Gastrocnemius medialis (tissue), 4 donors: ENCODE results near the gene IST1.

ENCODE experiments used
- POLR2A ChIP-seq, 2 donors: fragments of 450-650 bp; IDR thresholded peaks; one replicate each; pipeline ENCODE4 v1.6.1; 2017; ENCODE audit warnings: antibody characterized with exemption in 2 of 2, mild to moderate bottlenecking in 2 of 2, moderate library complexity in 2 of 2
- TF ChIP-seq, protein P1 (sequence below), 5 experiments: fragments of 450-650 bp in 3 of 5; fragments of 200-600 bp in 2 of 5; sonication (generic) in 2 of 5; IDR thresholded peaks in 4 of 5; conservative IDR thresholded peaks in 1 of 5; 1 replicate in 4 of 5; 2 replicates in 1 of 5; pipeline ENCODE4 v1.5.1; 2016 to 2019; ENCODE audit warnings: antibody characterized with exemption in 5 of 5, mild to moderate bottlenecking in 3 of 5, moderate library complexity in 3 of 5

DNA sequence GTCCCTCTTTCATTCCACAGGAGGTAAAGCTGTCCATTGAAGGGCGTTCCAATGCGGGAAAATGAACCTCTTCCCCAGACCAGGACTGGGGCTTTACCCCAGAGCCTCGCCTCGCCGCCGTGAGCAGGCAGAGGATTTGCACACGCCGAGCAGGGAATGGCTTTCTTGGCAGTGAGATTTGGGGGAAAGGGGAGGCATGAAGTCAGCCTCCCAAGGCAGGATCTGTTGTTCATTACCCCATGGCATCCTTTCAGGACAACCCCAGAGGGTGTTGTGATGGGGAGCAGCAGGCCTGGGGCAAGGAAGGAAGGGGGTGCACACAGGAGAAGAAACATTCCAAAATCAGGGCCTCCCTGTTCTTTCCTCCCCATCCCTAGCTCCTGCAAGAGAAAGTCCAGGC, 43.6 kb upstream of the IST1 start:
- TF ChIP-seq, protein P1, sequence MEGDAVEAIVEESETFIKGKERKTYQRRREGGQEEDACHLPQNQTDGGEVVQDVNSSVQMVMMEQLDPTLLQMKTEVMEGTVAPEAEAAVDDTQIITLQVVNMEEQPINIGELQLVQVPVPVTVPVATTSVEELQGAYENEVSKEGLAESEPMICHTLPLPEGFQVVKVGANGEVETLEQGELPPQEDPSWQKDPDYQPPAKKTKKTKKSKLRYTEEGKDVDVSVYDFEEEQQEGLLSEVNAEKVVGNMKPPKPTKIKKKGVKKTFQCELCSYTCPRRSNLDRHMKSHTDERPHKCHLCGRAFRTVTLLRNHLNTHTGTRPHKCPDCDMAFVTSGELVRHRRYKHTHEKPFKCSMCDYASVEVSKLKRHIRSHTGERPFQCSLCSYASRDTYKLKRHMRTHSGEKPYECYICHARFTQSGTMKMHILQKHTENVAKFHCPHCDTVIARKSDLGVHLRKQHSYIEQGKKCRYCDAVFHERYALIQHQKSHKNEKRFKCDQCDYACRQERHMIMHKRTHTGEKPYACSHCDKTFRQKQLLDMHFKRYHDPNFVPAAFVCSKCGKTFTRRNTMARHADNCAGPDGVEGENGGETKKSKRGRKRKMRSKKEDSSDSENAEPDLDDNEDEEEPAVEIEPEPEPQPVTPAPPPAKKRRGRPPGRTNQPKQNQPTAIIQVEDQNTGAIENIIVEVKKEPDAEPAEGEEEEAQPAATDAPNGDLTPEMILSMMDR (IDR thresholded peaks at IDR 0.05 in 4 of 5, conservative IDR thresholded peaks at IDR 0.05 in 1 of 5), result no peak
- TF ChIP-seq POLR2A (IDR thresholded peaks at IDR 0.05), result no peak
